ENCODE data around the gene RRP1.

The RRP1 gene

DNA sequence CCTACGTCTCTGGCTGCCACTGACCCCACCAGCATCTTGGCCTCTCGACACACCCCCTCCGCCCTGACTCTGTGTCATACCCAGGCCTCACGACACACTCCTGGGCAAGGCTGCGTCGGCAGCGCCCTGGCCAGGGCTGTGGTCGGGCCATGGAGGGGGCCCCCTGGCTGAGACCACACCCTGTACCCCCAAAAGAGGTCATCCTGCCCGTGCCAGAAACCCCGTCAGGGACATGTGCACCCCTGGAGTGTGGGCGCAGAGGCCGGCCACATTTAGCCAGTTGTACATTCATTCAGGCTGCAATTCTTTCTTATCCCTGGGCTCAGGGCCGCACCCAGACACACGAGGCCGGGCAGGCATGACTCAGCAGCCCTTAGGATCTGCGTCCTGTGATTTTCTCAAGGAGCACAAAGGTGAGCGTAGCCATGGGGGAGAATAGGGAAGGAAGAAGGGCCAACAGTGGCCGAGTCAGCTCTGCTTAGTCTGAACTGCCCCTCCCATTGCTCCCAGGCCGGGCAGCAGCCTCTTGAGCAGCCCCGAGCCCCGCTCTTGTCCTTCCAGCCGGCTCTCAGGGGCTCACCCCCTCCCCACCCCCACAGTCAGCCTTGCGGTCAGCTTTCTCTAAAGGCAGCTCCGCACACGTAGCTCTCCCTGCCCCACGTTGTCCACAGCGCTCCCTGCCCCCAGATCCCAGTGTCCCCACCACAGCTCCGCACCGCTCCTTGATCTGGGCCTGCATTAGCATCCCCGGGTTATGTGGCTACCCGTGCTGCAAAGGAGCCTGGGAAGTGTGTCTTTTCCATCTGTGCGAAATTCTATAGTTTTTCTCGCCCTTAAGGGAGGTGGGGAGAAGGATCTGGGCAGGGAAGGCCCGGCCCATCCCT lies 21.2 kb upstream of the RRP1 start:
- Mint-ChIP-seq H3K27me3 (no peaks in the 10 kb centered on the region), H3K27ac (no peak overlapping the region), H3K4me1 (peaks cover 12% of the 10 kb centered on the region), H3K9me3 (peaks cover 0 to 10% of the 10 kb centered on the region in 2 donors), H3K4me3 (peak overlapping the region in 1 of 2 donors; percentile 29)
- DNase-seq (no peak), ATAC-seq (no peak)

GRCh38 chr21:43768868-43769167 lies 20.6 kb upstream of the RRP1 start:
- Mint-ChIP-seq H3K27ac (no peak overlapping the region), H3K4me1 (peaks cover 18% of the 10 kb centered on the region)
- DNase-seq, result no peak

GRCh38 chr21:43769325-43769958 lies 19.9 kb upstream of the RRP1 start:
- no peak for ATAC-seq
- peak overlapping the region in 1 of 2 donors; percentile 84 for H3K27ac Mint-ChIP-seq
- H3K4me3 Mint-ChIP-seq, result no peak overlapping the region
- H3K9me3 Mint-ChIP-seq, result peaks cover 0 to 10% of the 10 kb centered on the region in 2 donors
- no peaks in the 10 kb centered on the region for H3K27me3 Mint-ChIP-seq
- no peak for DNase-seq
- peaks cover 24% of the 10 kb centered on the region for H3K4me1 Mint-ChIP-seq

More at GRCh38 chr21:43768868-43769167, 20.6 kb upstream of the RRP1 start:
- Mint-ChIP-seq H3K9me3 (peaks cover 0 to 10% of the 10 kb centered on the region in 2 donors), H3K27me3 (no peaks in the 10 kb centered on the region), H3K4me3 (no peak overlapping the region)
- no peak for ATAC-seq

DNA sequence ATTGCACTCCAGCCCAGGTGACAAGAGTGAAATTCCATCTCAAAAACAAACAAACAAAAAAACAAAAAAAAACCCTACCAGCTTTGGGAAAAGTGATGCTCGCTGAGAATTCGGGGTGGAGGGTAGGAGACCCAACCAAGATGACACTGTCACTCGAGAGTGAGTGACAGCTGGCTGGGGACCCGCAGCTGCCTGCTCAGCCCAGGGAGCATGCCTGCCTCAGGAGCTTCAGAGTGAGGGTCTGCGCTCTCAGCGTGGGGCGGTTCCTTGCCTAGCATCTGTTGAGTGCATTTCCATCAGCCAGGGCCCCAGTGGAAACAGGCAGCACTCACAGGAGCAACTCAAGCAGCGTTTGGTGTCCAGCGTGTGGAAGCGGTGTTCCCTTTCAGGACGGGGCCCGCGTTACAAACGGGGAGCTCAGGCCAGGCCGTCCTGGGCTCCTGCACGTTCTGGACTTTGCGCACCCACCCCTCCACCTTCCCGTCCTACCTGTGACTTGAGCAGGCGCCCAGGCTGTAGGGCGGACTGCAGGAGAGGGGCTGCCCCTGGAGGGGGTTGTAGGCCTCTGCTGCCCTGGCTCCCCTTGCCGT lies 19.2 kb upstream of the RRP1 start:
- ATAC-seq (no peak), DNase-seq (no peak)
- Mint-ChIP-seq H3K27me3 (no peaks in the 10 kb centered on the region), H3K4me3 (no peak overlapping the region), H3K27ac (no peak overlapping the region), H3K4me1 (peaks cover 31% of the 10 kb centered on the region), H3K9me3 (peaks cover 0 to 10% of the 10 kb centered on the region in 2 donors)

- H3K4me3 Mint-ChIP-seq, result no peak overlapping the region
- DNase-seq (no peak), ATAC-seq (no peak)
- H3K4me1 Mint-ChIP-seq, result peaks cover 39% of the 10 kb centered on the region
- H3K27me3 Mint-ChIP-seq, result no peaks in the 10 kb centered on the region
- no peak overlapping the region for H3K27ac Mint-ChIP-seq
- peaks cover 0 to 10% of the 10 kb centered on the region in 2 donors for H3K9me3 Mint-ChIP-seq
These were observed 18.1 kb upstream of the RRP1 start for GRCh38 chr21:43771199-43771675.

DNA sequence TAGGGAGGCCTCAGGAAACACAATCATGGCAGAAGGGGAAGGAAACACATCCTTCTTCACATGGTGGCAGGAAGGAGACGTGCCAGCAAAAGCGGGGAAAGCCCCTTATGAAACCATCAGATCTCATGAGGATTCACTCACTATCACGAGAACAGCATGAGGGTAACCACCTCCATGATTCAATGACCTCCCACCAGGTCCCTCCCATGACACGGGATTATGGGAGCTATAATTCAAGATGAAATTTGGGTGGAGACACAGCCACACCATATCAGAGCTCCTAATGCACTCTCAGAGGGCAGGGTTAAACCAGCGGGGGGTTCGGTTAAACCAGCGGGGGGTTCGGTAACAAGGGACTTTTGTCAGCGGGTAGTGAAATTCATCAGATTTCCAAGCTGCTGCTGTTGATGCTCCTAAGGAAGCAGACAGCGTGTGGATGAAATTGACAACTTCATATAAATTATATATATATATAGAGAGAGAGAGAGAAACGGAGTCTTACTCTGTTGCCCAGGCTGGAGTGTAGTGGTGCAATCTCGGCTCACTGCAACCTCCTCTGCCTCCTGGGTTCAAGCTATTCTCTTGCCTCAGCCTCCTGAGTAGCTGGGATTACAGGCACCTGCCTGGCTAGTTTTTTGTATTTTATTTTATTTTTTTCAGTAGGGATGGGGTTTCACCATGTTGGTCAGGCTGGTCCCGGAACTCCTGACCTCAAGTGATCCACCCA lies 17.5 kb upstream of the RRP1 start:
- ATAC-seq (no peak), DNase-seq (no peak)
- Mint-ChIP-seq H3K9me3 (peaks cover 0 to 10% of the 10 kb centered on the region in 2 donors), H3K4me3 (no peak overlapping the region), H3K4me1 (peaks cover 39% of the 10 kb centered on the region), H3K27me3 (no peaks in the 10 kb centered on the region), H3K27ac (no peak overlapping the region)

DNA sequence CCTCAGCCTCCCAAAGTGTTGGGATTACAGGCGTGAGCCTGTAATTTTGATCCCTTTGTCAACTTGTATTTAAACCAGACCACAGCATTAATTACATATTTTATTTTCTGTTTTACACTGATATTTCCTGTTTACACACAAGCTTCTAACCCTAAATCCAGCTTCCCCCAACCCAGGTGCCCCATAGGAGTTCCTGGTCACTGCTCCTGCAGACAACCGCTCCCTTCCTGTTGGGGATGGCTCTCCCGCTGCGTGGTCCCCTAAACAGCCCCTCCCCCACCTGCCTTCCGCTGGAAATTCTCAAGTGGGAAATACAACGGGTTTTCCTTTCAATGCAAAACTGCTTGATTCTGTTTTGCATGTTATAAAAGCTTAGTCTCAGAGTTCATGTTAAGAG lies 17.0 kb upstream of the RRP1 start:
- DNase-seq (no peak), ATAC-seq (no peak)
- H3K4me3 Mint-ChIP-seq, result no peak overlapping the region
- H3K27me3 Mint-ChIP-seq, result no peaks in the 10 kb centered on the region
- H3K4me1 Mint-ChIP-seq, result peaks cover 41% of the 10 kb centered on the region
- H3K27ac Mint-ChIP-seq, result peak overlapping the region in 1 of 2 donors; percentile 50
- peaks cover 0 to 10% of the 10 kb centered on the region in 2 donors for H3K9me3 Mint-ChIP-seq

DNA sequence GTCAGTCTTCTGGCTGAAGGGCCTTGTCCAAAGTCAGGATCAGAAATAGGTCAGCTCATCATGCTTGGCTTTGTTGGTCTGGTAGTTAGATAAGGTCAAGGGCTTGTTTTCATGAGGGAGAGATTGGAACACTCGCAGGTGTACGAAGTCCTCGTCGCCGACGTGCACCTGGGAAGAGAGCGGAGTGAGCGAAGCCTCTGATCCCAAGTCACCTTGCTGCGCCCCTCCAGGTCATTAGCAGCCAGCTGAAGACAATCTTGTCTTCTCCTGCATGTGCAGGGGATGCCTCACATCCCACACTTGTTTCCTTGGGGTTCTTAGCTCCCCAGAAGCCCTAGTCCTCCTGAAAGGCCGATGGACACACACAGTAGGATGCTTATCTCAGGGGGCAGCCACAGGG lies 15.2 kb upstream of the RRP1 start:
- no peak for ATAC-seq

GRCh38 chr21:43775190-43775589 lies 14.2 kb upstream of the RRP1 start:
- Mint-ChIP-seq H3K27ac (peak overlapping the region in 1 of 2 donors; percentile 42), H3K4me1 (peaks cover 67% of the 10 kb centered on the region), H3K27me3 (no peaks in the 10 kb centered on the region), H3K9me3 (peaks cover 0 to 10% of the 10 kb centered on the region in 2 donors), H3K4me3 (peak overlapping the region; percentile 88 to 91)
- no peak for ATAC-seq
- no peak for DNase-seq

More for the DNA sequence above, 15.2 kb upstream of the RRP1 start:
- Mint-ChIP-seq H3K4me3 (no peak overlapping the region), H3K9me3 (peaks cover 0 to 10% of the 10 kb centered on the region in 2 donors), H3K4me1 (peaks cover 59% of the 10 kb centered on the region), H3K27ac (peak overlapping the region in 1 of 2 donors; percentile 10), H3K27me3 (no peaks in the 10 kb centered on the region)
- DNase-seq, result no peak

DNA sequence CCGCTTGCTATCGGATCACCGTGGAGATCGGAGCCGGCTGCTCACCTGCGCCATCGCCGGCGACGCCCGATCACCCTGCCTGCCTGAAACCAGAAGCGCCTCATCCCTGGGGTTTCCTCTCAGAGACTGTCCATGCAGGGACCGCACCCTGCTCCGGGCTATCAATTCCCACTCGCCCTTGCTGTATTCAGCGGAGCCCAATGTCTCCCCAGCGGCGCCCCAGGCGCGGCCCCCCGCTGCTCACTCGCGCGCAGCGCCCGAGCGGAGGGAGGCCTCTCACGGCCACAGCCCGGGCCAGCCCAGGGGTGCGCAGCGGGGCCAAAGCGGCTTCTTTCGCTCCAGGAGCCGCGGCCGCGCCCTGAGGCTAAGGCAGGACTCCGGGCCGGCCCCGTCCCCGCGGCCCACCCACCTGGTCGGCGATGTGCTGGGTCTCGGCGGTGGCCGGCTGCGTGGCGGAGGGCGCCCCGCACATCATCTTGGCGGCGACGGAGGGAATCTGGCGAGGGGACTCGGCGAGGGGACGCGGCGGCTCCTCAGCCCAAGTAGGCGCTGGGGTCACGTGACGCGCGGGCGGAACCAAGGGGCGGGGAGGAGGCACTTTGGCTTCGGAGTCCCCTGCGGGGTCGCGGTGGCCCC lies 13.5 kb upstream of the RRP1 start, which contains the start of gene CSTB:
CSTB (minus strand) TSS at position 514 of the 636 bp plus-strand sequence; CDS start at position 475, 39 bp downstream.
- peak within 1 kb of the TSS; percentile 88 to 91 for H3K4me3 Mint-ChIP-seq
- H3K9me3 Mint-ChIP-seq, result peaks cover 0 to 10% of the 10 kb centered on the region in 2 donors
- H3K27me3 Mint-ChIP-seq, result no peaks in the 10 kb centered on the region
- H3K4me1 Mint-ChIP-seq, result peaks cover 67% of the 10 kb centered on the region
- peak within 1 kb of the TSS; percentile 78 to 87 for H3K27ac Mint-ChIP-seq
- ATAC-seq (peak; percentile 82), DNase-seq (peak; percentile 82 to 83)

GRCh38 chr21:43777953-43778352 lies 11.4 kb upstream of the RRP1 start:
- no peaks in the 10 kb centered on the region for H3K27me3 Mint-ChIP-seq
- no peak overlapping the region for H3K27ac Mint-ChIP-seq
- H3K4me1 Mint-ChIP-seq, result peaks cover 72% of the 10 kb centered on the region
- DNase-seq (no peak), ATAC-seq (no peak)
- H3K9me3 Mint-ChIP-seq, result no peaks in the 10 kb centered on the region
- H3K4me3 Mint-ChIP-seq, result peak overlapping the region in 1 of 2 donors; percentile 72

DNA sequence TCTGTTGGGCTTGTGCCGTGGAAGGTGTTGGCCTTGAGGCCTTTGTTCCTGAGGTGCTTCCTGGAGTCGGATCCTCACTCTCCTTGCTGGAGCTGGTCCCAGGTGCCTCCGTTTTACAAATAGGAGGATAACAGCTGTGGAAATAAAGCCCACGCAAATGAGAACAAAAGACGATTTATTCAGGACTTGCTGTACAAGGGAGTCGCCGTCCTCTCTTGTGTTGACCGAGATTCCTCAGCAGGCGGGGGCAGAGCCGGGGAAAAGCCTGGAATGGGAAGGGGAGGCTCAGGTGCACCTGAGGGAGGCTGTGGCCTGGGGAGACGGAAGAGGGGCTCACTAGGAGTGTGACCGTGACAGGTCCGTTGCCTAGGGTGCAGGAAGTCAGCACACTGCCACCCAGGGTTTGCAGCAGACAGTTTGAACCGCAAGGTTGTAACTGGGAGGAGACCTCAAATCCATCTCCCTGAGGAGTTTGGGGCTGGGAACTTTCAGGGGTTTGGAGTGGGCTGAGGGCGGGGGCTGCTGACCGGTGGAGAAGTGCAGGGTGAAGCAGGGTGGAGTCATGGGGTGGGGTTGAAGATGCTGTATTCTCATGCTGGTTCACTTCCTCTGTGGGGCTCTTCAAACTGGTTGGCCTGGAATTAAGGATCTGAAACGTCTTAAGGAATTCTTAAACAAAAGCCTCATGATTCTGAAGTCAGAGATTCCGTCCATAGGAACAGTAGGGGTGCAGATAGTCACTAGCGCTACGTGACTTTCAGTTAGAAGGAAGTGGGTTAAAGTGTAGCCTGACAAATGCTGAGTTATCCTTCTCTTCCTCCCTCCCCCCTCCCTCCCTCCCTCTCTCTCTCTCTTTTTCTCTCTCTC lies 10.7 kb upstream of the RRP1 start:
- no peaks in the 10 kb centered on the region for H3K9me3 Mint-ChIP-seq
- DNase-seq (no peak), ATAC-seq (no peak)
- H3K27ac Mint-ChIP-seq, result peak overlapping the region; percentile 77 to 85
- no peaks in the 10 kb centered on the region for H3K27me3 Mint-ChIP-seq
- peaks cover 72% of the 10 kb centered on the region for H3K4me1 Mint-ChIP-seq
- H3K4me3 Mint-ChIP-seq, result peak overlapping the region; percentile 60 to 72

DNA sequence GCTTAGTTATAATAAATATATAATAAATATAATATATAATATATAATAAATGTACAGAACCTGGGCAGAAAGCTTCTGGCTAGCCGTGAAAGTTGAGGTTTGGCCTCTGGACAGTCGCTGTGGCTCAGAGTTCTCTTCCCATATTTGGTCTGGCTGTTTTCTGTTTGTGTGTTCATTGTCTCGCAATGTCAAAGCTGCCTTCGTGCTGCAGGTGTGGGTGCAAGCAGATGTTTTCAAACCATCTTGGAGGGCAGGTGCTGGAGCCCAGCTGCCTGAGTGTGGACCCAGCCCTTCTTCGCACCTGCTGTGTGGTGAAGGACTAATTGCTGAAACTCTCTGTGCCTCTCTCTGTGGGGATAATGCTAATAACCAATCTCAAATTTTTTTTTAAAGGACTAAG lies 9.7 kb upstream of the RRP1 start:
- H3K4me1 Mint-ChIP-seq, result peaks cover 66% of the 10 kb centered on the region
- DNase-seq (no peak), ATAC-seq (no peak)
- H3K4me3 Mint-ChIP-seq, result no peak overlapping the region
- no peaks in the 10 kb centered on the region for H3K27me3 Mint-ChIP-seq
- no peak overlapping the region for H3K27ac Mint-ChIP-seq
- no peaks in the 10 kb centered on the region for H3K9me3 Mint-ChIP-seq

GRCh38 chr21:43781846-43782245 lies 7.5 kb upstream of the RRP1 start:
- peaks cover 54% of the 10 kb centered on the region for H3K4me1 Mint-ChIP-seq
- H3K27ac Mint-ChIP-seq, result peak overlapping the region in 1 of 2 donors; percentile 79
- DNase-seq (no peak), ATAC-seq (no peak)
- peak overlapping the region in 1 of 2 donors; percentile 57 for H3K4me3 Mint-ChIP-seq
- H3K27me3 Mint-ChIP-seq, result no peaks in the 10 kb centered on the region
- no peaks in the 10 kb centered on the region for H3K9me3 Mint-ChIP-seq
